ENCODE results near the gene UGP2. TPM values are rescaled to one million over a fixed set of nuclear protein-coding genes. Genes with fewer than 3 reads are reported as not detected.

The UGP2 gene
- total RNA-seq, 6 donors from 2014 or later = 99.3 to 162 (median 115) TPM

DNA sequence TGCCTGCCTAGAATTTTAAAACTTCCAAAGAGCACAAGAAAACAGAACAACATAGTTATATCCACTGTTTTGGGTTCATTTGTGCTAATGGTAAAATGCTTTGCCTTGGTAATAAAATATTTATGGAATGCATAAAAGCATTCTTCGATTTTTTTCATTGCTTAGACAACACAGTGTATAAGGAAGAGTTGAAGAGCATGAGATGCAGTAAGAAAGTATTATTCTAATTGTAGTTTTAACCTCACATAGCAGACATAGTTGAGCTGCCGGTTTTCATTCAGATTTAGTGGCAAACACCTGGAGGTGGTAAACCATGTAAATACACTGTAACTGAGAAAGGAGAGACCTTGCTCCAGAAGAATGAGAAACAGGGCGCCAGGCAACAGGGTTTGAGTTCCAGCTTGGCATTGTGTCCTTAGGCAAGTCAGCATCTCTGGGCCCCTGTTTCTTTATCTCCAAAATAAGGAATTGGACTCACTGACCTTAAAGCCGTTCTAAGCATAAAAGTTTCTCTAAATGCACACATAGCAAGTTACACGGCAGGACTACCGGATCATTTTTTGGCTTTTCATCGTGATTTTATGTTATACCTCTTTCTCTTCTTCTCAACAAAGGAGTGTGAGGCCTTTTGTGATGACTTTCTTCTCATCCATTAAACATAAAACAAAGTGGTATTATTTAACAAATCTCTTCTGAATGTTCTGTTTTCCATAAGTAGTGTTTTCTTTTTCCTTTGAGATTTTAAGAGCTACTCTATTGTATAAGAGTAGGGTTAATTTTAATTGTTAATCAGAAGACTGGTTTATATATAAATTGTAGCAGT lies 7.9 kb downstream of the UGP2 start:
- H3K4me1 ChIP-seq = peaks cover 40 to 78% (median 54%) of the 10 kb centered on the region in 4 donors
- no peak for ATAC-seq (ENCODE audit: low FRiP score in 2 of 2)
- TF ChIP-seq POLR2A (IDR thresholded peaks at IDR 0.05) = no peak
- no peak for TF ChIP-seq POLR2AphosphoS5 (IDR thresholded peaks at IDR 0.05)
- TF ChIP-seq EP300 (IDR thresholded peaks at IDR 0.05) = no peak
- DNase-seq = no peak
- H3K4me3 ChIP-seq = no peak overlapping the region
- no peaks in the 10 kb centered on the region for H3K9me3 ChIP-seq
- no peaks in the 10 kb centered on the region for H3K27me3 ChIP-seq
- 71 to 75% methylated on average over 7 of the region's 7 CpGs for WGBS, 2 donors
- no peaks in the 10 kb centered on the region for H3K36me3 ChIP-seq
- H3K27ac ChIP-seq = no peak overlapping the region

DNA sequence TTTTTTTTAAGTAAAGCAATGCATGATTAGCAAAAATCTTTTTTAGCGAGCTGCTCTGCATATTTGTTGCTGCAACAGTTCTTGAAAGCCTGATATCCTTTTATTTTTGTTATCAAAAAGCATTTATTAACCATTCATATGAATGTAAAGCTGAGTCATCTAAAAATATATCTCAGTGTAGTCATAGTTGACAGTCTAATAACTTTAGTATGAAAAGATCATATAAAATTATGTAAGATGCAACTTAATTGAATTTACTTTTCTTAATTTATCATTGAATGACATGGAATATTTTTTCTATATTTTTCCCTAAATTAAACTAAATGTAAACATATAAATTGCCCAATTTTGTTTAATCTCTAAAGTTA lies 8.5 kb downstream of the UGP2 start:
- 75 to 85% methylated on average over 1 of the region's 1 CpG for WGBS, 2 donors

DNA sequence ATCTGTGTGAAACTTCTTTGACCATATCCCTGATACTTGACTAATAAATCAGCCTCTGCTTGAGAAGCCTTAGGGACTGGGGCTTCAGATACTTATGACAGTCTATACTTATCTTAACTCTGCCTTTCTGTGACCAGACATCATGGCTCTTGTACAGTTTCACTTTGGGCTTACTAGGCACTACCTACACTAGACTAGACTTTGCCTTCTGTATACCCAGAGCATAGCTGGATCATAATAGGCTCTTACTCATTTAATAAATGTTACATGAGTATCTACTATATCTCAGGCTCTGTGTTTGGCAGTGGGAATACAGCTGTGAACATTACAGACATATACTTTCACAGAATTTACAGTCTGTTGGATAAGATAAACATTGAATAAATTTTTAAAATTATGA lies 9.0 kb downstream of the UGP2 start:
- no peak for TF ChIP-seq EP300 (IDR thresholded peaks at IDR 0.05)
- no peak for TF ChIP-seq CTCF (IDR thresholded peaks at IDR 0.05)
- TF ChIP-seq POLR2AphosphoS5 (IDR thresholded peaks at IDR 0.05) = no peak
- TF ChIP-seq POLR2A (IDR thresholded peaks at IDR 0.05) = no peak
- ATAC-seq (ENCODE audit: low FRiP score in 2 of 2) (no peak), DNase-seq (no peak)
- Histone ChIP-seq H3K4me3 (no peak overlapping the region), H3K4me1 (peaks cover 37 to 69% (median 55%) of the 10 kb centered on the region in 4 donors), H3K27me3 (no peaks in the 10 kb centered on the region), H3K36me3 (no peaks in the 10 kb centered on the region), H3K9me3 (no peaks in the 10 kb centered on the region), H3K27ac (no peak overlapping the region)

More for the DNA sequence above, 8.5 kb downstream of the UGP2 start:
- ATAC-seq (ENCODE audit: low FRiP score in 2 of 2) (no peak), DNase-seq (no peak)
- Histone ChIP-seq H3K9me3 (no peaks in the 10 kb centered on the region), H3K4me1 (peaks cover 41 to 73% (median 55%) of the 10 kb centered on the region in 4 donors), H3K27me3 (no peaks in the 10 kb centered on the region), H3K27ac (no peak overlapping the region), H3K36me3 (no peaks in the 10 kb centered on the region), H3K4me3 (no peak overlapping the region)
- TF ChIP-seq EP300 (IDR thresholded peaks at IDR 0.05) (no peak), CTCF (IDR thresholded peaks at IDR 0.05) (no peak), POLR2A (IDR thresholded peaks at IDR 0.05) (no peak), POLR2AphosphoS5 (IDR thresholded peaks at IDR 0.05) (no peak)

DNA sequence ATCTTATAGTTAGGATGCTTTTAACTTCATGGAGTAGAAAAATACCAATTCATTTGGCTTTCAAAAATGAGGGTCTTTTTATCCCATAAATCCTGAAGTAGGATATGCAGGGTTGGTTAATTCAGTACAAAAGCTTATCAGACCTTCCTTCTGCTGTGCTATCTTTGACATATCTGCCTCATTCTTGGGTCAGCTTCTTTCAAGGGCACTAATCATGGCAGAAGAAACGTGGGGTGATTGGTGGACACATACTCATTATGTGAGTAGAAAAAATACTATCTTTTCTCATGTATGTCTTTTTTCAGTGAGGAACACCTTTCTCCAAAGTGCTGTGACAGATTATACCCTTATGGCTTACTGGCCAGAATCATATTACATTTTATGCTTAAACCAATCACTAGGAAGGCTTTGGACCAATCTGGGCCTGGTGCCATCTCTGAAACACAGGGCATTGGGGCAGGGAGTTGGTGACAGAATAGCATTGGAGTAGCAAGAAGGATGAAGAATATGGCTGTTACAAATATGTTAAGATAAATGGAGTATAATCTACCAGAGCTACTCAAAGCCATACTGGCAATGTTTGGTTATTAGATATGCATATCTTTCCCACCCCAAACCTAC lies 10.1 kb downstream of the UGP2 start:
- H3K4me1 ChIP-seq = peaks cover 29 to 62% (median 53%) of the 10 kb centered on the region in 4 donors

More for the DNA sequence above, 10.1 kb downstream of the UGP2 start:
- no peaks in the 10 kb centered on the region for H3K9me3 ChIP-seq
- DNase-seq (no peak), ATAC-seq (ENCODE audit: low FRiP score in 2 of 2) (no peak)
- TF ChIP-seq CTCF (IDR thresholded peaks at IDR 0.05) (no peak), POLR2A (IDR thresholded peaks at IDR 0.05) (no peak), POLR2AphosphoS5 (IDR thresholded peaks at IDR 0.05) (no peak), EP300 (IDR thresholded peaks at IDR 0.05) (no peak)
- peak overlapping the region in 1 of 4 donors; percentile 38 for H3K27ac ChIP-seq
- no peaks in the 10 kb centered on the region for H3K27me3 ChIP-seq
- no peak overlapping the region for H3K4me3 ChIP-seq
- peaks cover 0 to 8% (median 0%) of the 10 kb centered on the region in 4 donors for H3K36me3 ChIP-seq
- WGBS, 2 donors = 88 to 93% methylated on average over 1 of the region's 1 CpG

All from upper lobe of left lung (tissue), 6 donors.